Neural cell (in vitro differentiated cells): ENCODE measurements around the gene AP2A2.

Experiments
- CTCF ChIP-seq: fragments of 450-650 bp; IDR thresholded peaks from 2 replicates; pipeline ENCODE4 v1.5.1; 2014; ENCODE audit warnings: antibody characterized with exemption, mild to moderate bottlenecking, moderate library complexity; ENCODE audit not compliant: poor library complexity, severe bottlenecking
- EP300 ChIP-seq: fragments of 450-650 bp; conservative IDR thresholded peaks from 2 replicates; pipeline ENCODE4 v1.6.1; 2014; ENCODE audit warnings: antibody characterized with exemption, mild to moderate bottlenecking, moderate library complexity; ENCODE audit not compliant: poor library complexity, severe bottlenecking
- EZH2 ChIP-seq: fragments of 200-600, 300-800 bp; shearing (Covaris generic), sonication (generic); IDR thresholded peaks from 2 replicates; pipeline ENCODE4 v1.6.1; 2014; ENCODE audit warnings: antibody characterized with exemption, low read length, borderline replicate concordance, mild to moderate bottlenecking; ENCODE audit not compliant: insufficient read depth, poor library complexity, severe bottlenecking
- MXI1 ChIP-seq: fragments of 450-650 bp; conservative IDR thresholded peaks from 2 replicates; pipeline ENCODE4 v1.6.1; 2014; ENCODE audit warnings: antibody characterized with exemption, mild to moderate bottlenecking; ENCODE audit not compliant: poor library complexity, severe bottlenecking
- REST ChIP-seq: IDR thresholded peaks from 2 replicates; pipeline ENCODE4 v1.6.1; 2012; ENCODE audit warnings: borderline replicate concordance
- SMC3 ChIP-seq: fragments of 450-650 bp; conservative IDR thresholded peaks from 2 replicates; pipeline ENCODE4 v1.6.1; 2014; ENCODE audit warnings: antibody characterized with exemption, mild to moderate bottlenecking, moderate library complexity; ENCODE audit not compliant: poor library complexity
- TAF1 ChIP-seq: IDR thresholded peaks from 2 replicates; pipeline ENCODE4 v1.6.1; 2012; ENCODE audit warnings: low read depth

- TF ChIP-seq REST (peak; percentile 87), MXI1 (peak; percentile 43), CTCF (no peak), SMC3 (peak; percentile 40), EZH2 (no peak), TAF1 (no peak), EP300 (peak; percentile 25)
Measured at GRCh38 chr11:926341-926916, 759 bp downstream of the AP2A2 start.
